K562 (cell line): ENCODE measurements around the gene CFD. TPM values are rescaled to one million over a fixed set of nuclear protein-coding genes. Genes with fewer than 3 reads are reported as not detected.

Source experiments
- ARHGAP35 ChIP-seq: fragments of 450-650 bp; IDR thresholded peaks from 2 replicates; pipeline ENCODE4 v1.6.1; 2018; ENCODE audit not compliant: partially characterized antibody
- EHMT2 ChIP-seq: fragments of 450-650 bp; IDR thresholded peaks from 2 replicates; pipeline ENCODE4 v1.6.1; 2018; ENCODE audit warnings: antibody characterized with exemption
- FOXO4 ChIP-seq: fragments of 450-650 bp; formaldehyde crosslinking; IDR thresholded peaks from 2 replicates; pipeline ENCODE4 v1.4.0; 2020; ENCODE audit warnings: mild to moderate bottlenecking, moderate library complexity
- GTF2A2 ChIP-seq: IDR thresholded peaks from 2 replicates; pipeline ENCODE4 v1.6.1; 2016; ENCODE audit warnings: mild to moderate bottlenecking, missing genetic modification characterization, missing compliant biosample characterization
- KDM5B ChIP-seq: fragments of 200-600 bp; sonication (generic); IDR thresholded peaks from 2 replicates; pipeline ENCODE4 v1.6.1; 2012; ENCODE audit warnings: low read depth, mild to moderate bottlenecking, moderate library complexity, low read length, control low read depth, inconsistent platforms; ENCODE audit not compliant: insufficient replicate concordance
- NR1H2 ChIP-seq: sonication (generic); formaldehyde crosslinking; IDR thresholded peaks from 2 replicates; pipeline ENCODE4 v1.4.0; 2020; ENCODE audit warnings: mild to moderate bottlenecking, missing genetic modification reagents
- OTX1 ChIP-seq: fragments of 450-650 bp; formaldehyde crosslinking; IDR thresholded peaks from 2 replicates; pipeline ENCODE4 v1.4.0; 2022; ENCODE audit warnings: mild to moderate bottlenecking
- PML ChIP-seq: IDR thresholded peaks from 2 replicates; pipeline ENCODE4 v1.6.1; 2012; ENCODE audit warnings: low read length, inconsistent platforms
- RERE ChIP-seq: sonication (generic); formaldehyde crosslinking; IDR thresholded peaks from 2 replicates; pipeline ENCODE4 v1.8.0; 2023; ENCODE audit warnings: missing genetic modification reagents, mild to moderate bottlenecking, borderline replicate concordance
- SIRT6 ChIP-seq: IDR thresholded peaks from one replicate; pipeline ENCODE4 v1.6.1; 2012; ENCODE audit warnings: low read depth, mild to moderate bottlenecking, control low read depth, inconsistent platforms, low read length, moderate library complexity
- ZEB2 ChIP-seq: fragments of 450-650 bp; IDR thresholded peaks from 2 replicates; pipeline ENCODE4 v1.6.1; 2016
- ZNF143 ChIP-seq: sonication (generic); formaldehyde crosslinking; IDR thresholded peaks from 2 replicates; pipeline ENCODE4 v1.9.0; 2022; ENCODE audit warnings: mild to moderate bottlenecking, missing genetic modification reagents
- ZNF444 ChIP-seq: fragments of 250-450 bp; sonication (Bioruptor Pico); IDR thresholded peaks from 2 replicates; pipeline ENCODE4 v1.4.0; 2020; ENCODE audit warnings: mild to moderate bottlenecking, moderate library complexity
- ZNF584 ChIP-seq: fragments of 200-800 bp; sonication (Bioruptor generic); IDR thresholded peaks from 2 replicates; pipeline ENCODE4 v1.6.1; 2016; ENCODE audit warnings: low read depth, mild to moderate bottlenecking, missing genetic modification characterization, missing compliant biosample characterization
- ZNF764 ChIP-seq: fragments of 250-450 bp; sonication (Bioruptor Pico); IDR thresholded peaks from 2 replicates; pipeline ENCODE4 v1.4.0; 2020; ENCODE audit warnings: low read depth, mild to moderate bottlenecking, moderate library complexity
- polyA plus RNA-seq, 8 experiments: library from polyadenylated mRNA; depleted of rRNA in 4 of 8; stranded (reverse) in 5 of 8; unstranded in 3 of 8; fragments of >200 nt; fragmentation: Nextera tagmentation in 2 of 8; fragmentation: Illumina TruSeq in 1 of 8; extraction: Ambion mirVana in 2 of 8; extraction: Trizol in 1 of 8; gene quantifications; 2 replicates each; pipeline versions ENCODE4 v1.2.1 to v1.2.3, GENCODE V29; 2011 to 2014; ENCODE audit warnings: inconsistent platforms in 1 of 8, missing spikeins in 1 of 8
- total RNA-seq, 7 experiments: library from RNA; depleted of rRNA in 6 of 7; stranded (reverse); fragments of >200 nt in 6 of 7; fragmentation: Illumina TruSeq in 2 of 7; extraction: Trizol in 2 of 7; gene quantifications; 2 replicates each; pipeline versions ENCODE4 v1.2.1 to v1.2.3, GENCODE V29; 2011 to 2021; ENCODE audit warnings: low replicate concordance in 1 of 7
- TF ChIP-seq, protein P1 (sequence below): fragments of 250-450 bp; sonication (Bioruptor Pico); IDR thresholded peaks from 2 replicates; pipeline ENCODE4 v1.4.0; 2020; ENCODE audit warnings: mild to moderate bottlenecking, moderate library complexity, borderline replicate concordance
- TF ChIP-seq, protein P2 (sequence below), 2 experiments: IDR thresholded peaks in 1 of 2; conservative IDR thresholded peaks in 1 of 2; 2 replicates each; pipeline ENCODE4 v1.6.1; 2016; ENCODE audit warnings: low read depth in 2 of 2, mild to moderate bottlenecking in 1 of 2, missing compliant biosample characterization in 1 of 2, missing genetic modification characterization in 1 of 2, moderate library complexity in 1 of 2

The CFD gene
- total and polyA plus RNA-seq, 9 of the 15 experiments (the other 6 are each of a cell fraction or from before 2014, with no cell fraction given), result 0.52 to 59.4 (median 7.6) TPM

DNA sequence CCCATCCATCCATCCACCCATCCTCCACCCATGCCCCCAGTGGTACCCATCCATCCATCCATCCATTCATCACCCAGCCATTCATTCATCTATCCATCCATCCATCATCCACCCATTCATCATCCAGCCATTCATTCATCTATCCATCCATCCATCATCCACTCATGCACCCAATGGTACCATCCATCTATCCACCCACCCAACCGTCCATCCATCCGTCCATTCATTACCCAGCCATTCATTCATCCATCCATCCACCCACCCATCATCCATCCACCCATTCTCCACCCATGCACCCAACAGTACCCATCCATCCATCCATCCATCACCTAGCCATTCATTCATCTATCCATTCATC, 43.0 kb upstream of the CFD start (continued):
- TF ChIP-seq ZNF764 (CRISPR knock-in tag), result no peak
- 0 out of 2 replicates have a peak, but pooled peaks have one; percentile 12 for TF ChIP-seq OTX1 (CRISPR knock-in tag)
- TF ChIP-seq, protein P1, sequence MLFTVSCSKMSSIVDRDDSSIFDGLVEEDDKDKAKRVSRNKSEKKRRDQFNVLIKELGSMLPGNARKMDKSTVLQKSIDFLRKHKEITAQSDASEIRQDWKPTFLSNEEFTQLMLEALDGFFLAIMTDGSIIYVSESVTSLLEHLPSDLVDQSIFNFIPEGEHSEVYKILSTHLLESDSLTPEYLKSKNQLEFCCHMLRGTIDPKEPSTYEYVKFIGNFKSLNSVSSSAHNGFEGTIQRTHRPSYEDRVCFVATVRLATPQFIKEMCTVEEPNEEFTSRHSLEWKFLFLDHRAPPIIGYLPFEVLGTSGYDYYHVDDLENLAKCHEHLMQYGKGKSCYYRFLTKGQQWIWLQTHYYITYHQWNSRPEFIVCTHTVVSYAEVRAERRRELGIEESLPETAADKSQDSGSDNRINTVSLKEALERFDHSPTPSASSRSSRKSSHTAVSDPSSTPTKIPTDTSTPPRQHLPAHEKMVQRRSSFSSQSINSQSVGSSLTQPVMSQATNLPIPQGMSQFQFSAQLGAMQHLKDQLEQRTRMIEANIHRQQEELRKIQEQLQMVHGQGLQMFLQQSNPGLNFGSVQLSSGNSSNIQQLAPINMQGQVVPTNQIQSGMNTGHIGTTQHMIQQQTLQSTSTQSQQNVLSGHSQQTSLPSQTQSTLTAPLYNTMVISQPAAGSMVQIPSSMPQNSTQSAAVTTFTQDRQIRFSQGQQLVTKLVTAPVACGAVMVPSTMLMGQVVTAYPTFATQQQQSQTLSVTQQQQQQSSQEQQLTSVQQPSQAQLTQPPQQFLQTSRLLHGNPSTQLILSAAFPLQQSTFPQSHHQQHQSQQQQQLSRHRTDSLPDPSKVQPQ (CRISPR knock-in tag), result no peak
- TF ChIP-seq GTF2A2, result no peak
- peak; percentile 81 for TF ChIP-seq EHMT2
- TF ChIP-seq ZNF143 (CRISPR knock-in tag), result no peak
- no peak for TF ChIP-seq SIRT6
- TF ChIP-seq ZNF584 (CRISPR knock-in tag), result no peak
- TF ChIP-seq KDM5B, result no peak
- TF ChIP-seq ARHGAP35, result peak; percentile 18
- no peak for TF ChIP-seq NR1H2 (CRISPR knock-in tag)
- TF ChIP-seq ZNF444 (CRISPR knock-in tag), result no peak
- no peak for TF ChIP-seq ZEB2
- TF ChIP-seq PML, result no peak
- no peak for TF ChIP-seq FOXO4 (CRISPR knock-in tag)
- TF ChIP-seq RERE, result no peak
- TF ChIP-seq, protein P2, sequence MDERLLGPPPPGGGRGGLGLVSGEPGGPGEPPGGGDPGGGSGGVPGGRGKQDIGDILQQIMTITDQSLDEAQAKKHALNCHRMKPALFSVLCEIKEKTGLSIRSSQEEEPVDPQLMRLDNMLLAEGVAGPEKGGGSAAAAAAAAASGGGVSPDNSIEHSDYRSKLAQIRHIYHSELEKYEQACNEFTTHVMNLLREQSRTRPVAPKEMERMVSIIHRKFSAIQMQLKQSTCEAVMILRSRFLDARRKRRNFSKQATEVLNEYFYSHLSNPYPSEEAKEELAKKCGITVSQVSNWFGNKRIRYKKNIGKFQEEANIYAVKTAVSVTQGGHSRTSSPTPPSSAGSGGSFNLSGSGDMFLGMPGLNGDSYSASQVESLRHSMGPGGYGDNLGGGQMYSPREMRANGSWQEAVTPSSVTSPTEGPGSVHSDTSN (CRISPR knock-in tag; IDR thresholded peaks at IDR 0.05; ENCODE audit: low read depth), result no peak
- TF ChIP-seq, protein P2 (tag; conservative IDR thresholded peaks at IDR 0.05; ENCODE audit: low read depth), result 0 out of 2 replicates have a peak, but pooled peaks have one; percentile 16
